BLaER1 (cell line): Measurements from ENCODE around the gene TLNRD1.

Experiments used
- H3K27ac ChIP-seq: shearing (Covaris generic); formaldehyde crosslinking; 2 replicates; pipeline ENCODE4 v1.8.1; 2022
- H3K27me3 ChIP-seq: shearing (Covaris generic); formaldehyde crosslinking; 2 replicates; pipeline ENCODE4 v1.8.1; 2022
- H3K36me3 ChIP-seq: shearing (Covaris generic); formaldehyde crosslinking; 2 replicates; pipeline ENCODE4 v1.8.1; 2022
- H3K4me1 ChIP-seq: shearing (Covaris generic); formaldehyde crosslinking; 2 replicates; pipeline ENCODE4 v1.8.1; 2022
- H3K4me2 ChIP-seq: shearing (Covaris generic); formaldehyde crosslinking; 2 replicates; pipeline ENCODE4 v1.8.1; 2022
- H3K4me3 ChIP-seq: shearing (Covaris generic); formaldehyde crosslinking; 2 replicates; pipeline ENCODE4 v1.8.1; 2022
- H3K9ac ChIP-seq: shearing (Covaris generic); formaldehyde crosslinking; 2 replicates; pipeline ENCODE4 v1.8.1; 2022
- H3K9me3 ChIP-seq: shearing (Covaris generic); formaldehyde crosslinking; 2 replicates; pipeline ENCODE4 v1.8.1; 2022
- H4K20me1 ChIP-seq: shearing (Covaris generic); formaldehyde crosslinking; 2 replicates; pipeline ENCODE4 v1.8.1; 2022
- Cebpa-rat ChIP-seq: shearing (Covaris generic); IDR thresholded peaks from 2 replicates; pipeline ENCODE4 v1.8.1; 2022

Gene TLNRD1

DNA sequence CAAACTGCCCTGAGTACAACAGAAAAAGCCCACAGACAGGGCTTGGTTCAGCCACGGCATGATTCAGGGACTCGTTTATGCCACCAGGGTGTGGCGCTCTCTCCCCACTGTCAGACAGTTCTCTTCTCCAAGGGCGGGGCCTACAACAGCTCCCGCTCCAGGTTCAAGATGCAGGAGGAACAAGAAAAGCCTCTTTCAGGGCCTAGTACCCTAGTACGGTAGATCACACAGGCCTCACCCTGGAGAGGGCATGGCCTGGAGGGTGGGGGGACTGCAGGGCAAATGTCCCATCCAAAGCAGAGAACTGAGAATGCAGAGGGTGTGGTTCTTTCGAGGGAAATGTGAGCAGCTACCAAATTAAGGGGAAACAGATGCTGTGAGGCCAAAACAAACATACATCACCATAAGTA is 23.1 kb upstream of the TLNRD1 start:
- Histone ChIP-seq H3K27me3 (no peaks in the 10 kb centered on the region), H4K20me1 (peaks cover 82% of the 10 kb centered on the region), H3K4me3 (no peak overlapping the region), H3K4me2 (no peak overlapping the region), H3K9me3 (no peaks in the 10 kb centered on the region), H3K4me1 (no peaks in the 10 kb centered on the region), H3K36me3 (peaks cover 85% of the 10 kb centered on the region), H3K27ac (no peak overlapping the region), H3K9ac (no peak overlapping the region)
- TF ChIP-seq Cebpa-rat, result no peak

DNA sequence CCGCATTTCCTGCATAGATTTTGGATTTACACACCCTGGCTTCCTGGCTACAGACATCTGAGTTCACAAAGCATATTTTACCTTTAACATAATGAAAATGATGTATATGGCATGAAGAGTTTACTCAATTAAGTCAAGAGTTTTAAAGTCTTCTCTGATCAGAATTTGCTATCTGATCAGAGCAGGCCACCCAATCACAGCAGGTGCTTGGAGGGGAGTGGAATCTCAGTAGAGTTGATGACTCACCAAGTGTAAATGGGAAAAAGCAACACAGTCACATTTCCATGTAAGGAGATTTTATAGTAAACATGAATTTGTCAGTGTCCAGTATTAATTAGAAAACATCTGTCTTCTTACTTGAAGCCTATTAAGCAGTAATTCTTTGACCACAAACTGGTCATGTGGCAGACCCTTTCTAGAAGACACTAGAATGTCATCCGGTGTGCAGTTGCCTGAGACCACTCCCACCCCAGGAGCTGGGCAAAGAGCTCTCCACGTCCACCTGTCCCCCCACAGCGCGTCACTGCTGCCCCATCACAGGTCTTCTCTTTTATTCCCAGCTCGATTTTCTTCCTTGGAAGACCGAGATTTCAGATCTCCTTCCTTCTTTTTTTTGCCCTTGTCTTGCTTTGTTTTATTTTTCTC is 21.9 kb upstream of the TLNRD1 start:
- Histone ChIP-seq H3K27ac (no peak overlapping the region), H3K4me3 (no peak overlapping the region)
- TF ChIP-seq Cebpa-rat, result no peak

DNA sequence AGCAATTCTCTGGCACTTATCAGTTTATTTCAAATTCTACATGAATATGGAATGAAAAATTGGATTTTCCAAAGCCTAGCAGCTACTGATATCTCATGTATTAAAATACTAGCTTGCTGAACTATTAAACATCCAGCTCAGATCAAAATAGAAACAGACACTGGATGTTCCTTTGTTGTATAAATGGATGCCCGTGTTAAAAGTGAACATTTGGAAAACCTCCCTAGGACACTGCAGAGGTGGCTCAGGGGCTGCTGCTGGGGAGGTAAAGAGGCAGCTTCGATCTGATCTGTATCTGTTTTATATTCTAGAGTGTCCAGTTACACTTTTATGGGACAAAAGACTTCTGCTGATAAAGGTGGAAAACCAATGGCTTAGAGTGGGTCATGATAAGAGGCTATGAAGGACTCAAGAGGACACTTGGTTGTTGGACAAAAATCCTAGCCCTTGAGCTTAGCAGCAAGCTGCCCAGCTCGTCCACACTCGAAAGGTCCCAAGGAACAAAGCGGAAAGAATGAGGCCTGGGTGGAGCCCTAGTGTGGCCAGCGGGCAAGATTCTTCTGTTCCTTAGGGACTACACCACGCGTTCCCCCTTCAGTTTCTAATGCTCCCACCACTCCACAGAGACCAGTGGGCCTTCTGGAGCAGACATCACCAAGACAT is 21.1 kb upstream of the TLNRD1 start:
- Histone ChIP-seq H4K20me1 (peaks cover 85% of the 10 kb centered on the region), H3K36me3 (peaks cover 79% of the 10 kb centered on the region), H3K4me3 (no peak overlapping the region), H3K27ac (no peak overlapping the region), H3K9ac (no peak overlapping the region), H3K4me1 (peaks cover 4% of the 10 kb centered on the region; the same call in 1 of the 2 replicates), H3K9me3 (no peaks in the 10 kb centered on the region), H3K4me2 (no peak overlapping the region), H3K27me3 (no peaks in the 10 kb centered on the region)
- TF ChIP-seq Cebpa-rat, result no peak

More for the DNA sequence above, 21.9 kb upstream of the TLNRD1 start:
- Histone ChIP-seq H3K4me2 (no peak overlapping the region), H3K9me3 (no peaks in the 10 kb centered on the region), H4K20me1 (peaks cover 81% of the 10 kb centered on the region), H3K9ac (no peak overlapping the region), H3K27me3 (no peaks in the 10 kb centered on the region), H3K36me3 (peaks cover 83% of the 10 kb centered on the region), H3K4me1 (no peaks in the 10 kb centered on the region)

DNA sequence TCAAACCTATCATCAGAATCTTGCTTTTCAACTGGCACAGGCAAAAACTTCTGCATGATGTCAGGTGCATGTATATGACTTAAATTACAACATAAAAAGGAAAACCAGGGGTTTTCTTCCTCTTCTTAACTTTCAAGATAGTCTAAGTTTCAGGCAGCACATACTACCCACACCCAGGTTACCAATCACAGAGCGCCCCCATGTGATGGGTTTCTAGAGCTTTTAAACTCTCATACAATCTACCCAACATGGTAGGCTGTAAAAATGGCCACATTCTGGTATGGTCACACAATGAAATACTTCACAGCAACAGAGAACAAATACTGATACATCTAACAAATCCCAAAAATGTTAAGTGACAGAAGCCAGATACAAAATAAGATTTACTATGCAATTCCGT is 18.5 kb upstream of the TLNRD1 start:
- Histone ChIP-seq H3K4me2 (no peak overlapping the region), H3K4me3 (no peak overlapping the region), H4K20me1 (peaks cover 86% of the 10 kb centered on the region), H3K27ac (no peak overlapping the region), H3K4me1 (peaks cover 27% of the 10 kb centered on the region), H3K9ac (no peak overlapping the region), H3K27me3 (no peaks in the 10 kb centered on the region), H3K9me3 (no peaks in the 10 kb centered on the region), H3K36me3 (peaks cover 74% of the 10 kb centered on the region)
- TF ChIP-seq Cebpa-rat, result no peak

DNA sequence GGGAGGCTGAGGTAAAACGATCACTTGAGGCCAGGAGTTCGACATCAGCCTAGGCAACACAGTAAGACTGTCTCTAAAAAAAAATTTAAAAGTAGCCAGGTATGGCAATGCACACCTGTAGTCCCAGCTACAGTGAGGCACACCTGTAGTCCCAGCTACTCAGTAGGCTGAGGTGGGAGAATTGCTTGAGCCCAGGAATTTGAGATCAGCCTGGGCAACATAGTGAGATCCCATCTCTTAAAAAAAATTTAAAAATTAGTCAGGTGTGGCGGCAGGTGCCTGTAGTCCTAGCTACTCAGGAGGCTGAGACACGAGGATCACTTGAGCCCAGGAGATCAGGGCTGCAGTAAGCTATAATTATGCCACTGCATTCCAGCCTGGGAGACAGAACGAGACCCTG is 17.9 kb upstream of the TLNRD1 start:
- no peaks in the 10 kb centered on the region for H3K27me3 ChIP-seq
- H3K4me2 ChIP-seq, result no peak overlapping the region
- no peaks in the 10 kb centered on the region for H3K9me3 ChIP-seq
- H3K4me1 ChIP-seq, result peaks cover 34% of the 10 kb centered on the region
- no peak overlapping the region for H3K4me3 ChIP-seq
- H3K9ac ChIP-seq, result no peak overlapping the region
- H3K27ac ChIP-seq, result no peak overlapping the region
- no peak for TF ChIP-seq Cebpa-rat
- H4K20me1 ChIP-seq, result peaks cover 86% of the 10 kb centered on the region
- H3K36me3 ChIP-seq, result peaks cover 69% of the 10 kb centered on the region

DNA sequence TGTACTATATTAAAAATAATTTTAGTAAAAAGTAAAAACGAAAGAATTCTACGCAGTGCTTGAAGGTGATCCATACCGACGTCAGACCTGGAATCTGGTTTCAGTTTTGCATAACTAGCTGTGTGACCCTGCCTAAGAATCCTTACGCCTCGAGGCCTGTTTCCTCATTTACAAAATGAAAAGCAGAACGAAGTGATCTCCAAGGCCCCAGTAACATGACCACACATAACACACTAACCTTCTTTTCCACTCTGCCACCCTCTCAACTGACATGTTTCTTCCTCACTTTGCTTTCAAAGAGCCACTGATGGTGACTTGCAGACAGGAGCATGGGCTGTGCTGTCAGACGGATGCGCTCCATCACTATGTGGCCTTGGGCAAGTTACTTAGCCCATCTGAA is 15.9 kb upstream of the TLNRD1 start:
- peaks cover 44% of the 10 kb centered on the region for H3K4me1 ChIP-seq
- no peaks in the 10 kb centered on the region for H3K27me3 ChIP-seq
- peak overlapping the region; percentile 19; the same call in 1 of the 2 replicates for H3K9ac ChIP-seq
- H3K4me3 ChIP-seq, result no peak overlapping the region
- H4K20me1 ChIP-seq, result peaks cover 79% of the 10 kb centered on the region
- H3K4me2 ChIP-seq, result peak overlapping the region; percentile 31
- H3K27ac ChIP-seq, result no peak overlapping the region
- TF ChIP-seq Cebpa-rat, result no peak
- H3K36me3 ChIP-seq, result peaks cover 49% of the 10 kb centered on the region
- no peaks in the 10 kb centered on the region for H3K9me3 ChIP-seq

DNA sequence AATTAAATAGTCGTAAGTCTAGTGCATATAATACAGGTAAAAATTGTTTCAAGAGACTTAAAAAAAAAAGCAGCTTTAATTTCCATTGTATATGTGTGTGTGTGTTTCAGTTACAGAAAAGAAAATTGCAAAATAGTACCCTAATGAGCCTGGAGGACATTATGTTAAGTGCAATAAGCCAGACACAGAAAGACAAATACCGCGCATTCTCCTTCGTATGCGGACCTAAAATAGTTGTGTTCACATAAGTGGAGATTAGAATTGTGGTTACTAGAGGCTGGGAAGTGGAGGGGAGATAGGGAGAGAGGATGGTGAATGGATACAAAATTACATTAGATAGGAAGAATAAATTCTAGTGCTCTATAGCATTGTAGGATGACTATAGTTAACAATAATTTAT is 14.7 kb upstream of the TLNRD1 start:
- Histone ChIP-seq H3K9ac (no peak overlapping the region), H3K4me1 (peaks cover 55% of the 10 kb centered on the region), H3K27ac (no peak overlapping the region), H3K4me3 (no peak overlapping the region), H3K9me3 (no peaks in the 10 kb centered on the region), H3K27me3 (no peaks in the 10 kb centered on the region), H3K4me2 (no peak overlapping the region), H3K36me3 (peaks cover 38% of the 10 kb centered on the region), H4K20me1 (peaks cover 76% of the 10 kb centered on the region)
- TF ChIP-seq Cebpa-rat, result no peak

DNA sequence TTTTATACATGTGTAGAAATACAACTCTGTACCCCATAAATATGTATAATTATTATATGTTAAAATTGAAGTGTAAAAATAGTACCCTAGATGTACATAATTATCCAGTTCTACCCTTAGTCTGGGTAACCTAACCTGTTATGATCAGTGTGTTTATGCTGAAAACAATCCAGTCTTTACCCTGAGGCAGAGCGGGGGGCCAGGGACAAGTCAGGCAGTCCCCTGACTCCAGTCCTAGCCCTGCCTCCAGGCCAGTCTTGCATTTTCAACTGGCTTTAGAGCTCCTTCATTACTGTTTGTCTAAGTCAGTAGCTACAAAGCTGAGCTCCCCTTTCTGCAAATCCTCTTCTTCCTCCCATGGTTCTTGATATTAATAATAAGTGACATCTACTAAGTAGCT is 14.2 kb upstream of the TLNRD1 start:
- no peak for TF ChIP-seq Cebpa-rat
- Histone ChIP-seq H3K4me2 (peak overlapping the region; percentile 99; the same call in 1 of the 2 replicates), H3K9ac (no peak overlapping the region), H3K27me3 (no peaks in the 10 kb centered on the region), H3K36me3 (peaks cover 34% of the 10 kb centered on the region), H3K4me3 (no peak overlapping the region), H4K20me1 (peaks cover 76% of the 10 kb centered on the region), H3K9me3 (no peaks in the 10 kb centered on the region), H3K27ac (no peak overlapping the region), H3K4me1 (peaks cover 60% of the 10 kb centered on the region)

DNA sequence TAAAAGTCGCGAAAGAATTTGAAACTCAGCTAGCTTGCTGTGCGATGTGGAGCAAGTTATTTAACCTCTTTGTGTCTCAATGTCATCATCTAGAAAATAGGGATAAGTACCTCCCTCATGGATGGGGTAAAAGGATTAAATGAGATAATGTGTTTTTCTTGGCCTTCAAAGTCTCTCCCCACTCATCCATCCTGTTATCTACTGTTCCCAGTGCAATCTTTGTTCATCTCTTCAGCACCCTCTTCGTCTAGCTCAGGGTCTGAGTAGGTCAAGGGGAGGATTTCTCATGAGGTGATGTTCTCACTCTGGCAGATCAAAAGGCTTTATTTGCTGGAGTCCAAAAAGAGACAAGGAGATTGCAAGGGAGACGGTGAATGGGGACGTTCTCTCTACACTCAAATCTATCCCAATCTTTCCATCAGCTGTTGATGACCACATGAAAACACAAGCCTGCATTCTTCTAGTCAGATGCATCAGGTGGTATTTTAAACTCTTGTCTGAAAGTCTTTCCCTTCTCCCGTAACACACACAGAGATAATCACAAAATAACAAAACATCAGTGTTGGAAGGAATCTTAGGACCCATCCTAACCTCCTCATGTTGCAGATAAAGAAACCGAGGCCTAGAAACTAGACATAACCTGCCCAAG is 12.5 kb upstream of the TLNRD1 start:
- peak overlapping the region; percentile 94 for H3K4me3 ChIP-seq
- H3K9me3 ChIP-seq, result no peaks in the 10 kb centered on the region
- peak overlapping the region; percentile 92 for H3K27ac ChIP-seq
- no peak for TF ChIP-seq Cebpa-rat
- peaks cover 65% of the 10 kb centered on the region for H3K4me1 ChIP-seq
- peaks cover 58% of the 10 kb centered on the region for H4K20me1 ChIP-seq
- peak overlapping the region; percentile 99 for H3K4me2 ChIP-seq
- peaks cover 16% of the 10 kb centered on the region; the same call in 1 of the 2 replicates for H3K36me3 ChIP-seq
- H3K9ac ChIP-seq, result peak overlapping the region; percentile 93
- no peaks in the 10 kb centered on the region for H3K27me3 ChIP-seq

DNA sequence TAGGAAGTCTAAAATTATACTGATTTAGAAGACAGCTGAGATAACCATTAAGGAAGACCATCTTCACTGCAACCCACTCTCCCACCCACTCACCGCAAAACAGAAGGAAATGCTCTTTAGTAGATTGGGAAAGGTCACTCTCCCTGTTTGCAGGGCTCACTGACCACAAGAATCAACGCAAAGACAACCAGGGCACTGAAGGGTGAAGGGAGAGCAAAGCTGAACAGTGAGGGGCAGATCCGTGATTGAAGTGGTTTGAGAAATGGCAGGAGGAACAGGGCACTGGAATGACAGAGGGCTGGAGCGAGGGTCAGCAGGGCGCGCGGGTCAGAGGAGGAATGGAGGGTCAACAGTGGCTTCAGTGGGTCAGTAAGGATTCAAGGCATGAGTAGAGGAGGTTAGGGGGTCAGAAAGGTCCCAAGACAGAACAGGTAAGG is 11.6 kb upstream of the TLNRD1 start:
- H3K27ac ChIP-seq, result peak overlapping the region; percentile 92
- no peak for TF ChIP-seq Cebpa-rat
- peaks cover 50% of the 10 kb centered on the region for H4K20me1 ChIP-seq

More for the DNA sequence above, 11.6 kb upstream of the TLNRD1 start:
- Histone ChIP-seq H3K27me3 (no peaks in the 10 kb centered on the region), H3K36me3 (peaks cover 13% of the 10 kb centered on the region; the same call in 1 of the 2 replicates), H3K9ac (peak overlapping the region; percentile 93), H3K4me2 (peak overlapping the region; percentile 99), H3K4me3 (peak overlapping the region; percentile 94), H3K4me1 (peaks cover 65% of the 10 kb centered on the region), H3K9me3 (no peaks in the 10 kb centered on the region)
